Measurements from ENCODE around the gene ARL8B. TPM values are rescaled to one million over a fixed set of nuclear protein-coding genes. Genes with fewer than 3 reads are reported as not detected.

Gene ARL8B
- total and polyA plus RNA-seq, 2 donors (not counting 1 experiment from before 2014, with no cell fraction given) = 74.8 to 98.4 TPM

DNA sequence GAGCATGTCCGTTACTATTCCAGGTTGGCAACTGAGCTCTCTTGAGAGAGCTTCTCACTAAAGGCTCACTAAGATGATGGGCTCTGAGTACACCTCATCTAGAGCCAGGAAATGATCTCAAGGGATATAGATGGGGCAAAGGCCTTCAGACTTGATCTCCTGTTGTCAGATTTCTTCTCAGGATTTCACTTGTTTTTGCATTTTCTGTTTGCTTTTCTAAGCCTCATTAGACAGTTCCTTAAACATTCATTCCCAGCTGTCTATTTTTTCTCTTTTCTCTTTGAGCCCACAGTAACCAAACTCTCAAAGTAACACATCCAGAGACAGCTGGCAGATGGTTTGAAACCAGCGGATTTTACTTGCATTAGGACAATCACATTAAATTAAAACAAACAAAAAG, 28.4 kb upstream of the ARL8B start:
- H3K27ac ChIP-seq (ENCODE audit: insufficient read depth, low read length) = no peak overlapping the region
- no peaks in the 10 kb centered on the region for H3K27me3 ChIP-seq (ENCODE audit: control insufficient read depth, insufficient read depth, low read length)
- H2AFZ ChIP-seq (ENCODE audit: low read length) = no peak overlapping the region
- H3K36me3 ChIP-seq (ENCODE audit: control insufficient read depth, insufficient read depth, low read length) = no peaks in the 10 kb centered on the region
- no peak for DNase-seq (ENCODE audit: low read depth in 2 of 2)
- no peaks in the 10 kb centered on the region for H3K4me1 ChIP-seq (ENCODE audit: control insufficient read depth, extremely low read depth, insufficient read depth, low read length)
- no peaks in the 10 kb centered on the region for H3K79me2 ChIP-seq (ENCODE audit: control insufficient read depth, insufficient read depth, low read length)
- H3K4me3 ChIP-seq (replicated peaks in 1 of 4; ENCODE audit: control extremely low read depth in 1 of 4, insufficient read depth in 1 of 4, low read depth in 3 of 4, low read length in 4 of 4) = no peak overlapping the region
- no peak overlapping the region for H3K9ac ChIP-seq (ENCODE audit: insufficient read depth, low read length)
- H4K20me1 ChIP-seq (ENCODE audit: control insufficient read depth, extremely low read depth, insufficient read depth, low read length) = no peaks in the 10 kb centered on the region
- H3K9me3 ChIP-seq (ENCODE audit: control insufficient read depth, insufficient read depth, low read depth, low read length) = no peaks in the 10 kb centered on the region
- TF ChIP-seq EZH2 (IDR thresholded peaks at IDR 0.05; ENCODE audit: low read length, missing control alignments) = no peak
- no peak for TF ChIP-seq CTCF (conservative IDR thresholded peaks at IDR 0.05 in 1 of 2, IDR thresholded peaks at IDR 0.05 in 1 of 2; ENCODE audit: low read depth in 1 of 2, low read length in 2 of 2)
- H3K4me2 ChIP-seq (ENCODE audit: extremely low read depth, insufficient read depth, low read length) = no peak overlapping the region

DNA sequence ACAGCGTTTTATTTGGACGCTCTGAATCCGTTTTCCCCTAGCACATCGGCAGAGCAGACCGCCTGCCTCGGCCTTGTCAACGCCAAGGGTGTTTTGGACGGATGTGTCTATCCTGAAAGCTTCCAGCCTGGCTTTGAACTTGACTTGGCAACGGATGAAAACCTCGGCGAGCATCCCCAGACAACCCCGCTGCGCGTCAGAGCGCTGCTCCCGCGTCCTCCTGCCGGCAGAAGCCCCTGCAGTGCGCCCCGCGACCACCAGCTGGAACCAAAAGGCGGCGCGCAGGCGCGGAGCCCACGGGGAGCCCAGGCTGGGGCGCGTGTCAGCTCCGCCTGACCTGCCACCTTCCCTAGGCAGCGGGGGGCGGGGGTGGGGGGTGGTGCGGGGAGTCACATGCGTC, 26.2 kb upstream of the ARL8B start:
- H3K79me2 ChIP-seq (ENCODE audit: control insufficient read depth, insufficient read depth, low read length) = no peaks in the 10 kb centered on the region
- TF ChIP-seq EZH2 (IDR thresholded peaks at IDR 0.05; ENCODE audit: low read length, missing control alignments) (no peak), CTCF (conservative IDR thresholded peaks at IDR 0.05 in 1 of 2, IDR thresholded peaks at IDR 0.05 in 1 of 2; ENCODE audit: low read depth in 1 of 2, low read length in 2 of 2) (peak in 1 of 2 donors; percentile 26)
- no peaks in the 10 kb centered on the region for H3K27me3 ChIP-seq (ENCODE audit: control insufficient read depth, insufficient read depth, low read length)
- H3K36me3 ChIP-seq (ENCODE audit: control insufficient read depth, insufficient read depth, low read length) = no peaks in the 10 kb centered on the region
- H4K20me1 ChIP-seq (ENCODE audit: control insufficient read depth, extremely low read depth, insufficient read depth, low read length) = no peaks in the 10 kb centered on the region
- no peaks in the 10 kb centered on the region for H3K9me3 ChIP-seq (ENCODE audit: control insufficient read depth, insufficient read depth, low read depth, low read length)
- H3K4me2 ChIP-seq (ENCODE audit: extremely low read depth, insufficient read depth, low read length) = peak overlapping the region; percentile 80
- H2AFZ ChIP-seq (ENCODE audit: low read length) = peak overlapping the region; percentile 86
- peak overlapping the region; percentile 16 for H3K9ac ChIP-seq (ENCODE audit: insufficient read depth, low read length)
- H3K27ac ChIP-seq (ENCODE audit: insufficient read depth, low read length) = no peak overlapping the region
- H3K4me3 ChIP-seq (replicated peaks in 1 of 4; ENCODE audit: control extremely low read depth in 1 of 4, insufficient read depth in 1 of 4, low read depth in 3 of 4, low read length in 4 of 4) = peak overlapping the region; percentile 23 to 44 (median 37)
- DNase-seq (ENCODE audit: low read depth in 2 of 2) = peak; percentile 29 to 41
- H3K4me1 ChIP-seq (ENCODE audit: control insufficient read depth, extremely low read depth, insufficient read depth, low read length) = no peaks in the 10 kb centered on the region

- Histone ChIP-seq H3K9me3 (ENCODE audit: control insufficient read depth, insufficient read depth, low read depth, low read length) (no peaks in the 10 kb centered on the region), H3K9ac (ENCODE audit: insufficient read depth, low read length) (no peak overlapping the region), H3K27ac (ENCODE audit: insufficient read depth, low read length) (no peak overlapping the region), H2AFZ (ENCODE audit: low read length) (no peak overlapping the region), H3K27me3 (ENCODE audit: control insufficient read depth, insufficient read depth, low read length) (no peaks in the 10 kb centered on the region), H3K4me1 (ENCODE audit: control insufficient read depth, extremely low read depth, insufficient read depth, low read length) (no peaks in the 10 kb centered on the region), H3K36me3 (ENCODE audit: control insufficient read depth, insufficient read depth, low read length) (no peaks in the 10 kb centered on the region), H3K4me3 (replicated peaks in 1 of 4; ENCODE audit: control extremely low read depth in 1 of 4, insufficient read depth in 1 of 4, low read depth in 3 of 4, low read length in 4 of 4) (peak overlapping the region in 1 of 4 experiments; percentile 44), H3K4me2 (ENCODE audit: extremely low read depth, insufficient read depth, low read length) (no peak overlapping the region), H3K79me2 (ENCODE audit: control insufficient read depth, insufficient read depth, low read length) (no peaks in the 10 kb centered on the region), H4K20me1 (ENCODE audit: control insufficient read depth, extremely low read depth, insufficient read depth, low read length) (no peaks in the 10 kb centered on the region)
- DNase-seq (ENCODE audit: low read depth in 2 of 2) = peak in 1 of 2 donors; percentile 3
- no peak for TF ChIP-seq CTCF (conservative IDR thresholded peaks at IDR 0.05 in 1 of 2, IDR thresholded peaks at IDR 0.05 in 1 of 2; ENCODE audit: low read depth in 1 of 2, low read length in 2 of 2)
- no peak for TF ChIP-seq EZH2 (IDR thresholded peaks at IDR 0.05; ENCODE audit: low read length, missing control alignments)
These were observed 25.6 kb upstream of the ARL8B start for GRCh38 chr3:5096336-5097008.

Data from fibroblast of lung (primary cell).